Liver (tissue), 9 donors: ENCODE results near the gene EMP1. TPM values are rescaled to one million over a fixed set of nuclear protein-coding genes. Genes with fewer than 3 reads are reported as not detected.
"Not testable (repeated sequence)": the region's sequence is repeated elsewhere in the genome, so short reads cannot be mapped to it uniquely, and the experiment has no call there.

Source experiments
- DNase-seq: peaks from one replicate; pipeline ENCODE4 v3.0.0-alpha.2; 2017; ENCODE audit warnings: low spot score
- H3K27ac ChIP-seq, 2 donors: one replicate each; pipeline ENCODE4 v1.7.0; 2013; ENCODE audit warnings: inconsistent platforms in 2 of 2, low read length in 2 of 2, control low read depth in 1 of 2, low read depth in 1 of 2, mild to moderate bottlenecking in 1 of 2
- H3K27me3 ChIP-seq, 4 donors: one replicate each; pipeline versions ENCODE4 v1.6.1 to v1.7.0; 2013; ENCODE audit warnings: low read length in 3 of 4, inconsistent platforms in 1 of 4, mild to moderate bottlenecking in 1 of 4, moderate library complexity in 1 of 4; ENCODE audit not compliant: control insufficient read depth in 4 of 4, insufficient read depth in 4 of 4
- H3K36me3 ChIP-seq, 4 donors: one replicate each; pipeline versions ENCODE4 v1.6.1 to v1.7.0; 2013; ENCODE audit warnings: low read length in 3 of 4, mild to moderate bottlenecking in 3 of 4, low read depth in 1 of 4, moderate library complexity in 1 of 4; ENCODE audit not compliant: control insufficient read depth in 4 of 4, insufficient read depth in 3 of 4
- H3K4me1 ChIP-seq, 4 donors: one replicate each; pipeline versions ENCODE4 v1.6.1 to v1.7.0; 2013; ENCODE audit warnings: low read length in 3 of 4, mild to moderate bottlenecking in 3 of 4, moderate library complexity in 1 of 4; ENCODE audit not compliant: control insufficient read depth in 4 of 4, insufficient read depth in 4 of 4
- H3K4me3 ChIP-seq, 3 donors: one replicate each; pipeline versions ENCODE4 v1.6.1 to v1.7.0; 2013; ENCODE audit warnings: low read length in 3 of 3, control low read depth in 1 of 3, low read depth in 1 of 3, mild to moderate bottlenecking in 1 of 3
- H3K9ac ChIP-seq, 2 donors: one replicate each; pipeline ENCODE4 v1.7.0; 2013; ENCODE audit warnings: low read length in 2 of 2, mild to moderate bottlenecking in 2 of 2, moderate library complexity in 2 of 2, control low read depth in 1 of 2, low read depth in 1 of 2
- H3K9me3 ChIP-seq, 4 donors: one replicate each; pipeline versions ENCODE4 v1.6.1 to v1.7.0; 2013; ENCODE audit warnings: low read length in 3 of 4; ENCODE audit not compliant: control insufficient read depth in 4 of 4
- EGR1 ChIP-seq, 2 donors: IDR thresholded peaks; 2 replicates each; pipeline ENCODE4 v1.6.1; 2016 to 2018; ENCODE audit warnings: antibody characterized with exemption in 2 of 2, low read depth in 2 of 2
- FOXA1 ChIP-seq: IDR thresholded peaks from 2 replicates; pipeline ENCODE4 v1.6.1; 2016; ENCODE audit warnings: antibody characterized with exemption
- FOXA2 ChIP-seq: IDR thresholded peaks from 2 replicates; pipeline ENCODE4 v1.6.1; 2016; ENCODE audit warnings: antibody characterized with exemption
- GABPA ChIP-seq, 2 donors: IDR thresholded peaks in 1 of 2; conservative IDR thresholded peaks in 1 of 2; 2 replicates each; pipeline ENCODE4 v1.6.1; 2016; ENCODE audit warnings: antibody characterized with exemption in 2 of 2, mild to moderate bottlenecking in 1 of 2, moderate library complexity in 1 of 2
- HNF4A ChIP-seq, 2 donors: conservative IDR thresholded peaks; 2 replicates each; pipeline ENCODE4 v1.6.1; 2016; ENCODE audit warnings: antibody characterized with exemption in 2 of 2, mild to moderate bottlenecking in 2 of 2
- HNF4G ChIP-seq: IDR thresholded peaks from 2 replicates; pipeline ENCODE4 v1.6.1; 2016; ENCODE audit warnings: antibody characterized with exemption
- JUND ChIP-seq, 2 donors: IDR thresholded peaks; 2 replicates each; pipeline ENCODE4 v1.6.1; 2016; ENCODE audit warnings: antibody characterized with exemption in 2 of 2
- NR2F2 ChIP-seq: IDR thresholded peaks from 2 replicates; pipeline ENCODE4 v1.6.1; 2016; ENCODE audit warnings: antibody characterized with exemption
- RAD21 ChIP-seq, 2 donors: IDR thresholded peaks; 2 replicates each; pipeline ENCODE4 v1.6.1; 2016; ENCODE audit warnings: antibody characterized with exemption in 2 of 2, mild to moderate bottlenecking in 2 of 2
- RXRA ChIP-seq, 2 donors: IDR thresholded peaks; 2 replicates each; pipeline ENCODE4 v1.6.1; 2017 to 2018; ENCODE audit warnings: antibody characterized with exemption in 2 of 2, mild to moderate bottlenecking in 1 of 2
- SP1 ChIP-seq: IDR thresholded peaks from 2 replicates; pipeline ENCODE4 v1.6.1; 2018; ENCODE audit warnings: antibody characterized with exemption, mild to moderate bottlenecking
- TAF1 ChIP-seq: conservative IDR thresholded peaks from 2 replicates; pipeline ENCODE4 v1.6.1; 2016; ENCODE audit warnings: antibody characterized with exemption, mild to moderate bottlenecking
- YY1 ChIP-seq: IDR thresholded peaks from 2 replicates; pipeline ENCODE4 v1.6.1; 2016; ENCODE audit warnings: antibody characterized with exemption, mild to moderate bottlenecking
- WGBS: extraction: QIAGEN DNeasy Blood & Tissue Kit; methylation state at CpG from one replicate; pipeline ENCODE4 v1.1.7; 2013; 5-methylcytosine and 5-hydroxymethylcytosine counted together
- polyA plus RNA-seq, 2 donors: library from polyadenylated mRNA; stranded (reverse) in 1 of 2; unstranded in 1 of 2; fragments of 200-250 nt in 1 of 2; fragments of >200 nt in 1 of 2; fragmentation: Nextera tagmentation in 1 of 2; extraction: Ambion mirVana in 1 of 2; gene quantifications; one replicate each; pipeline versions ENCODE4 v1.2.1 to v1.2.3, GENCODE V29; 2013 to 2015
- total RNA-seq, 2 donors: library from RNA; depleted of rRNA; stranded (reverse); fragments of >200 nt; gene quantifications; one replicate each; pipeline ENCODE4 v1.2.3, GENCODE V29; 2014
- TF ChIP-seq, protein P1 (sequence below): IDR thresholded peaks from 2 replicates; pipeline ENCODE4 v1.6.1; 2016; ENCODE audit warnings: antibody characterized with exemption, mild to moderate bottlenecking
- TF ChIP-seq, protein P2 (sequence below): IDR thresholded peaks from 2 replicates; pipeline ENCODE4 v1.6.1; 2016; ENCODE audit warnings: antibody characterized with exemption
- TF ChIP-seq, protein P3 (sequence below): IDR thresholded peaks from 2 replicates; pipeline ENCODE4 v1.6.1; 2016; ENCODE audit warnings: antibody characterized with exemption
- TF ChIP-seq, protein P4 (sequence below): fragments of 150-350 bp; IDR thresholded peaks from 2 replicates; pipeline ENCODE4 v1.5.1; 2017; ENCODE audit warnings: improper control_type of control experiment, low read depth, low read length; ENCODE audit not compliant: missing input control
- TF ChIP-seq, protein P5 (sequence below): IDR thresholded peaks from 2 replicates; pipeline ENCODE4 v1.6.1; 2016; ENCODE audit warnings: antibody characterized with exemption
- donor health status: healthy.
- donor health status: healthy.
- donor health status: healthy.
- donor health status: healthy.
- donor health status: healthy.

The EMP1 gene
- total and polyA plus RNA-seq, 4 donors, result 1.6 to 5.6 (median 3.6) TPM

DNA sequence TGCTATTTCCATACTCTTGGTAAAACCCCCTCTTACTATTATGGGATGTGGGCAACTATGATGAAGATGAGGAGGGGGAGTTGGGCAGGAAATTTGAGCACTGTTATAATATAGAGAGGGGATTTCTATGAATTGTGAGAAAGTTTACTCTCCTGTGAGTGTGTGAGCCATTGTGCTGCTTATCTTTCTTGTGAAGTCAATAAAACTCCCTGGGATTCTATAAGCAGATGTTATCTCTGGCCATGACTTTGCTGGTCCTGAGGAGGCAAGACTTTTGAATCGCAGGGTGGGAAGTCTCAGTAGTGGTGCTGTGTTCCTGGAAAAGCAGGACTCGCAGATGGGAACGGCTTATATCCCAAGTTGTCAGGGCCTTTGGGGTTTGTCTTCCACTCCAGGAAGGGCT lies 62.2 kb downstream of the EMP1 start:
- Histone ChIP-seq H3K27me3 (no peaks in the 10 kb centered on the region), H3K9me3 (no peaks in the 10 kb centered on the region), H3K4me3 (no peak overlapping the region), H3K4me1 (peaks cover 0 to 4% (median 0%) of the 10 kb centered on the region in 4 donors), H3K9ac (no peak overlapping the region), H3K36me3 (no peaks in the 10 kb centered on the region), H3K27ac (no peak overlapping the region)
- DNase-seq, result no peak
- WGBS, result 72% methylated on average over 3 of the region's 3 CpGs
- TF ChIP-seq EGR1 (IDR thresholded peaks at IDR 0.05; ENCODE audit: low read depth in 2 of 2), result no peak
- TF ChIP-seq, protein P1, sequence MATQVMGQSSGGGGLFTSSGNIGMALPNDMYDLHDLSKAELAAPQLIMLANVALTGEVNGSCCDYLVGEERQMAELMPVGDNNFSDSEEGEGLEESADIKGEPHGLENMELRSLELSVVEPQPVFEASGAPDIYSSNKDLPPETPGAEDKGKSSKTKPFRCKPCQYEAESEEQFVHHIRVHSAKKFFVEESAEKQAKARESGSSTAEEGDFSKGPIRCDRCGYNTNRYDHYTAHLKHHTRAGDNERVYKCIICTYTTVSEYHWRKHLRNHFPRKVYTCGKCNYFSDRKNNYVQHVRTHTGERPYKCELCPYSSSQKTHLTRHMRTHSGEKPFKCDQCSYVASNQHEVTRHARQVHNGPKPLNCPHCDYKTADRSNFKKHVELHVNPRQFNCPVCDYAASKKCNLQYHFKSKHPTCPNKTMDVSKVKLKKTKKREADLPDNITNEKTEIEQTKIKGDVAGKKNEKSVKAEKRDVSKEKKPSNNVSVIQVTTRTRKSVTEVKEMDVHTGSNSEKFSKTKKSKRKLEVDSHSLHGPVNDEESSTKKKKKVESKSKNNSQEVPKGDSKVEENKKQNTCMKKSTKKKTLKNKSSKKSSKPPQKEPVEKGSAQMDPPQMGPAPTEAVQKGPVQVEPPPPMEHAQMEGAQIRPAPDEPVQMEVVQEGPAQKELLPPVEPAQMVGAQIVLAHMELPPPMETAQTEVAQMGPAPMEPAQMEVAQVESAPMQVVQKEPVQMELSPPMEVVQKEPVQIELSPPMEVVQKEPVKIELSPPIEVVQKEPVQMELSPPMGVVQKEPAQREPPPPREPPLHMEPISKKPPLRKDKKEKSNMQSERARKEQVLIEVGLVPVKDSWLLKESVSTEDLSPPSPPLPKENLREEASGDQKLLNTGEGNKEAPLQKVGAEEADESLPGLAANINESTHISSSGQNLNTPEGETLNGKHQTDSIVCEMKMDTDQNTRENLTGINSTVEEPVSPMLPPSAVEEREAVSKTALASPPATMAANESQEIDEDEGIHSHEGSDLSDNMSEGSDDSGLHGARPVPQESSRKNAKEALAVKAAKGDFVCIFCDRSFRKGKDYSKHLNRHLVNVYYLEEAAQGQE, result no peak
- TF ChIP-seq JUND (IDR thresholded peaks at IDR 0.05), result no peak
- TF ChIP-seq GABPA (IDR thresholded peaks at IDR 0.05 in 1 of 2, conservative IDR thresholded peaks at IDR 0.05 in 1 of 2), result no peak
- TF ChIP-seq TAF1, result no peak
- TF ChIP-seq, protein P2, sequence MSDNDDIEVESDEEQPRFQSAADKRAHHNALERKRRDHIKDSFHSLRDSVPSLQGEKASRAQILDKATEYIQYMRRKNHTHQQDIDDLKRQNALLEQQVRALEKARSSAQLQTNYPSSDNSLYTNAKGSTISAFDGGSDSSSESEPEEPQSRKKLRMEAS, result no peak
- TF ChIP-seq NR2F2, result no peak
- TF ChIP-seq, protein P3, sequence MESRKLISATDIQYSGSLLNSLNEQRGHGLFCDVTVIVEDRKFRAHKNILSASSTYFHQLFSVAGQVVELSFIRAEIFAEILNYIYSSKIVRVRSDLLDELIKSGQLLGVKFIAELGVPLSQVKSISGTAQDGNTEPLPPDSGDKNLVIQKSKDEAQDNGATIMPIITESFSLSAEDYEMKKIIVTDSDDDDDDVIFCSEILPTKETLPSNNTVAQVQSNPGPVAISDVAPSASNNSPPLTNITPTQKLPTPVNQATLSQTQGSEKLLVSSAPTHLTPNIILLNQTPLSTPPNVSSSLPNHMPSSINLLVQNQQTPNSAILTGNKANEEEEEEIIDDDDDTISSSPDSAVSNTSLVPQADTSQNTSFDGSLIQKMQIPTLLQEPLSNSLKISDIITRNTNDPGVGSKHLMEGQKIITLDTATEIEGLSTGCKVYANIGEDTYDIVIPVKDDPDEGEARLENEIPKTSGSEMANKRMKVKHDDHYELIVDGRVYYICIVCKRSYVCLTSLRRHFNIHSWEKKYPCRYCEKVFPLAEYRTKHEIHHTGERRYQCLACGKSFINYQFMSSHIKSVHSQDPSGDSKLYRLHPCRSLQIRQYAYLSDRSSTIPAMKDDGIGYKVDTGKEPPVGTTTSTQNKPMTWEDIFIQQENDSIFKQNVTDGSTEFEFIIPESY, result no peak
- no peak for TF ChIP-seq YY1
- TF ChIP-seq RXRA (IDR thresholded peaks at IDR 0.05), result no peak
- TF ChIP-seq, protein P4, sequence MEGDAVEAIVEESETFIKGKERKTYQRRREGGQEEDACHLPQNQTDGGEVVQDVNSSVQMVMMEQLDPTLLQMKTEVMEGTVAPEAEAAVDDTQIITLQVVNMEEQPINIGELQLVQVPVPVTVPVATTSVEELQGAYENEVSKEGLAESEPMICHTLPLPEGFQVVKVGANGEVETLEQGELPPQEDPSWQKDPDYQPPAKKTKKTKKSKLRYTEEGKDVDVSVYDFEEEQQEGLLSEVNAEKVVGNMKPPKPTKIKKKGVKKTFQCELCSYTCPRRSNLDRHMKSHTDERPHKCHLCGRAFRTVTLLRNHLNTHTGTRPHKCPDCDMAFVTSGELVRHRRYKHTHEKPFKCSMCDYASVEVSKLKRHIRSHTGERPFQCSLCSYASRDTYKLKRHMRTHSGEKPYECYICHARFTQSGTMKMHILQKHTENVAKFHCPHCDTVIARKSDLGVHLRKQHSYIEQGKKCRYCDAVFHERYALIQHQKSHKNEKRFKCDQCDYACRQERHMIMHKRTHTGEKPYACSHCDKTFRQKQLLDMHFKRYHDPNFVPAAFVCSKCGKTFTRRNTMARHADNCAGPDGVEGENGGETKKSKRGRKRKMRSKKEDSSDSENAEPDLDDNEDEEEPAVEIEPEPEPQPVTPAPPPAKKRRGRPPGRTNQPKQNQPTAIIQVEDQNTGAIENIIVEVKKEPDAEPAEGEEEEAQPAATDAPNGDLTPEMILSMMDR, result no peak
- no peak for TF ChIP-seq RAD21 (IDR thresholded peaks at IDR 0.05)
- TF ChIP-seq, protein P5, sequence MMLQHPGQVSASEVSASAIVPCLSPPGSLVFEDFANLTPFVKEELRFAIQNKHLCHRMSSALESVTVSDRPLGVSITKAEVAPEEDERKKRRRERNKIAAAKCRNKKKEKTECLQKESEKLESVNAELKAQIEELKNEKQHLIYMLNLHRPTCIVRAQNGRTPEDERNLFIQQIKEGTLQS, result no peak
- no peak for TF ChIP-seq HNF4A (conservative IDR thresholded peaks at IDR 0.05)
- no peak for TF ChIP-seq FOXA1
- no peak for TF ChIP-seq FOXA2
- TF ChIP-seq SP1, result no peak
- no peak for TF ChIP-seq HNF4G

DNA sequence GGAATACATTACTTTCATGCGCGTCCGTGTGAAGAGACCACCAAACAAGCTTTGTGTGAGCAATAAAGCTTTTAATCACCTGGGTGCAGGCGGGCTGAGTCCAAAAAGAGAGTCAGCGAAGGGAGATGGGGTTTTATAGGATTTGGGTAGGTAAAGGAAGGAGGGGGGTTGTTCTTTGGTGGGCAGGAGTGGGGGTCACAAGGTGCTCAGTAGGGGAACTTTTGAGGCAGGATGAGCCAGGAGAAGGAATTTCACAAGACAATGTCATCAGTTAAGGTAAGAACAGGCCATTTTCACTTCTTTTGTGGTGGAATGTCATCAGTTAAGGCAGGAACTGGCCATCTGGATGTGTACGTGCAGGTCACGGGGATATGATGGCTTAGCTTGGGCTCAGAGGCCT lies 63.1 kb downstream of the EMP1 start:
- not testable (repeated sequence) for H3K4me3 ChIP-seq, DNase-seq, H3K27me3 ChIP-seq, H3K36me3 ChIP-seq, H3K27ac ChIP-seq, H3K4me1 ChIP-seq, H3K9me3 ChIP-seq, H3K9ac ChIP-seq
- 89% methylated on average over 7 of the region's 7 CpGs for WGBS

DNA sequence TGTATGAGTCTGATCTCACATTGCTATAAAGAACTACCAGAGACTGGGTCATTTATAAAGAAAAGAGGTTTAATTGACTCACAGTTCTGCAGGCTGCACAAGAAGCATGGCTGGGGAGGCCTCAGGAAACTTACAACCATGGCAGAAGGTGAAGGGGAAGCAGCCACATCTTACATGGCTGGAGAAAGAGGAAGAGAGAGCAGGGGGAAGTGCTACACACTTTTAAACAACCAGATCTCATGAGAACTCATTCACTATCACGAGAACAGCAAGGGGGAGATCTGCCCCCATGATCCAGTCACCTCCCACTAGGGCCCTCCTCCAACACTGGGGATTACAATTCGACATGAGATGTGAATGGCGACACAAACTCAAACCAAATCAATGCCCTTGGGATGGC lies 71.3 kb downstream of the EMP1 start:
- H3K36me3 ChIP-seq, H3K27ac ChIP-seq, H3K4me3 ChIP-seq, H3K9ac ChIP-seq, DNase-seq, H3K4me1 ChIP-seq, H3K9me3 ChIP-seq, H3K27me3 ChIP-seq: not testable (repeated sequence)
- 86% methylated on average over 3 of the region's 3 CpGs for WGBS
